ENCODE data around the gene TRIM68. TPM values are rescaled to one million over a fixed set of nuclear protein-coding genes. Genes with fewer than 3 reads are reported as not detected.
A peak's percentile ranks its signal among the peaks of the same experiment; 100 is the strongest.

TRIM68 gene
- total RNA-seq, 2 experiments from 2014 or later, result 4.1 to 5.4 TPM

- H3K27me3 Mint-ChIP-seq, result peaks cover 24% of the 10 kb centered on the region
- Histone ChIP-seq H3K27ac (ENCODE audit: low read depth in 1 of 2, low read length in 2 of 2) (no peak within 1 kb of the TSS), H3K4me3 (ENCODE audit: low read length) (no peak within 1 kb of the TSS), H3K27me3 (ENCODE audit: control insufficient read depth in 1 of 2, insufficient read depth in 2 of 2, low read length in 2 of 2) (peaks cover 4 to 7% of the 10 kb centered on the region in 2 experiments), H3K36me3 (ENCODE audit: insufficient read depth, low read length) (no peaks in the 10 kb centered on the region), H3K4me1 (ENCODE audit: insufficient read depth, low read length) (peaks cover 7% of the 10 kb centered on the region), H3K9me3 (ENCODE audit: control insufficient read depth in 1 of 2, insufficient read depth in 1 of 2, low read length in 2 of 2) (no peaks in the 10 kb centered on the region)
- intact Hi-C loops (cut with DNase I, micrococcal nuclease), result loop anchor here (1.0 to 5.0 kb wide), 4 partner anchors 450 to 1716 kb away; partner anchors contain the start of gene OR52N2 (in 1 of the 2)
- ChIA-PET POLR2A (interaction anchor here (0.6 to 1.5 kb wide), 3 partner anchors 10 to 991 kb away, joined by 3 to 4 read pairs (median 3); partner anchors contain the start of gene TRIM68), CTCF (interaction anchor here (0.8 to 2.2 kb wide), 5 partner anchors 10 to 1716 kb away, joined by 3 to 6 read pairs (median 5); no protein-coding TSS in a partner anchor)
- TF ChIP-seq, protein P1, sequence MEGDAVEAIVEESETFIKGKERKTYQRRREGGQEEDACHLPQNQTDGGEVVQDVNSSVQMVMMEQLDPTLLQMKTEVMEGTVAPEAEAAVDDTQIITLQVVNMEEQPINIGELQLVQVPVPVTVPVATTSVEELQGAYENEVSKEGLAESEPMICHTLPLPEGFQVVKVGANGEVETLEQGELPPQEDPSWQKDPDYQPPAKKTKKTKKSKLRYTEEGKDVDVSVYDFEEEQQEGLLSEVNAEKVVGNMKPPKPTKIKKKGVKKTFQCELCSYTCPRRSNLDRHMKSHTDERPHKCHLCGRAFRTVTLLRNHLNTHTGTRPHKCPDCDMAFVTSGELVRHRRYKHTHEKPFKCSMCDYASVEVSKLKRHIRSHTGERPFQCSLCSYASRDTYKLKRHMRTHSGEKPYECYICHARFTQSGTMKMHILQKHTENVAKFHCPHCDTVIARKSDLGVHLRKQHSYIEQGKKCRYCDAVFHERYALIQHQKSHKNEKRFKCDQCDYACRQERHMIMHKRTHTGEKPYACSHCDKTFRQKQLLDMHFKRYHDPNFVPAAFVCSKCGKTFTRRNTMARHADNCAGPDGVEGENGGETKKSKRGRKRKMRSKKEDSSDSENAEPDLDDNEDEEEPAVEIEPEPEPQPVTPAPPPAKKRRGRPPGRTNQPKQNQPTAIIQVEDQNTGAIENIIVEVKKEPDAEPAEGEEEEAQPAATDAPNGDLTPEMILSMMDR (IDR thresholded peaks at IDR 0.05), result peak; percentile 87
- no peaks in the 10 kb centered on the region for H3K4me1 Mint-ChIP-seq (ENCODE audit: low read depth)
- no peak within 1 kb of the TSS for H3K27ac Mint-ChIP-seq
- H3K36me3 Mint-ChIP-seq (ENCODE audit: low read depth), result no peaks in the 10 kb centered on the region
- no peak within 1 kb of the TSS for H3K4me3 Mint-ChIP-seq
- ATAC-seq (ENCODE audit: poor library complexity) (peak; percentile 86), DNase-seq (peak; percentile 47 to 80 (median 57))
- no peaks in the 10 kb centered on the region for H3K9me3 Mint-ChIP-seq
Observed at GRCh38 chr11:4636962-4637661, 29.1 kb upstream of the TRIM68 start, which contains the start of gene OR51D1. Gene OR51D1, plus strand, starts transcription at chr11:4637477. Its CDS starts 2,314 bp downstream, at chr11:4639791.

DNA sequence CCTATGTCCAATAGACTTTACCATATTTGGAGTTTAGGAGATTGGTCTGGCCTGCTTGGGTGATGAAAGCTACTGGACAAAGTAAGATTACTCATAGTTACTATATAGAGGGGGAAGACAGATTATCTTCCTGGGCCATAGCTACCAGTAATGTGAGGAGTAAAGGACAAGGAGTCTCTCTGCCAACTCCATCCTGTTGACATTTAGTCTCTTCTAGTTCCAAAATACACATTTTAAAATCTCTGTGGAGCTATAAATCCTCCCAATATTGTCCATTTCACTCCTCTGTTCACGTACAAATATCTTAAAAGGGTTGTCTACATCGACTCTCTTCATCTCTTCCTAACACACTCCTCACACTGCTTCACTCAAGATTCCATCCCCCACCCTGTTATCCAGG is 28.1 kb upstream of the TRIM68 start:
- Histone ChIP-seq H3K36me3 (ENCODE audit: insufficient read depth, low read length) (no peaks in the 10 kb centered on the region), H3K27me3 (ENCODE audit: control insufficient read depth in 1 of 2, insufficient read depth in 2 of 2, low read length in 2 of 2) (peaks cover 2 to 7% of the 10 kb centered on the region in 2 experiments), H3K4me1 (ENCODE audit: insufficient read depth, low read length) (peaks cover 7% of the 10 kb centered on the region), H3K4me3 (ENCODE audit: low read length) (no peak overlapping the region), H3K9me3 (ENCODE audit: control insufficient read depth in 1 of 2, insufficient read depth in 1 of 2, low read length in 2 of 2) (no peaks in the 10 kb centered on the region), H3K27ac (ENCODE audit: low read depth in 1 of 2, low read length in 2 of 2) (no peak overlapping the region)
- ChIA-PET CTCF (interaction anchor here (0.8 to 2.2 kb wide), 4 partner anchors 9 to 1177 kb away, joined by 3 to 6 read pairs (median 4); no protein-coding TSS in a partner anchor), POLR2A (interaction anchor here (1.5 kb wide), 1 partner anchor 28 kb away, joined by 4 read pairs; the partner anchor contains the start of gene TRIM68)
- intact Hi-C loops (cut with DNase I, micrococcal nuclease), result loop anchor here (2.0 to 5.0 kb wide), 3 partner anchors 449 to 1717 kb away; no protein-coding TSS in a partner anchor
- Mint-ChIP-seq H3K4me3 (no peak overlapping the region), H3K36me3 (ENCODE audit: low read depth) (no peaks in the 10 kb centered on the region), H3K9me3 (no peaks in the 10 kb centered on the region), H3K4me1 (ENCODE audit: low read depth) (no peaks in the 10 kb centered on the region), H3K27ac (no peak overlapping the region), H3K27me3 (peaks cover 24% of the 10 kb centered on the region)
- ATAC-seq (ENCODE audit: poor library complexity) (no peak), DNase-seq (no peak)
- TF ChIP-seq, protein P1 (IDR thresholded peaks at IDR 0.05), result no peak

- DNase-seq (peak in 8 of 14 experiments; percentile 6 to 58 (median 28)), ATAC-seq (ENCODE audit: poor library complexity) (no peak)
- Mint-ChIP-seq H3K4me3 (no peak overlapping the region), H3K27ac (no peak overlapping the region), H3K27me3 (peaks cover 48% of the 10 kb centered on the region), H3K36me3 (ENCODE audit: low read depth) (no peaks in the 10 kb centered on the region), H3K4me1 (ENCODE audit: low read depth) (no peaks in the 10 kb centered on the region), H3K9me3 (peaks cover 12% of the 10 kb centered on the region)
- TF ChIP-seq, protein P1 (IDR thresholded peaks at IDR 0.05), result no peak
- Histone ChIP-seq H3K27me3 (ENCODE audit: control insufficient read depth in 1 of 2, insufficient read depth in 2 of 2, low read length in 2 of 2) (peaks cover 6 to 13% of the 10 kb centered on the region in 2 experiments), H3K4me3 (ENCODE audit: low read length) (no peak overlapping the region), H3K27ac (ENCODE audit: low read depth in 1 of 2, low read length in 2 of 2) (no peak overlapping the region), H3K4me1 (ENCODE audit: insufficient read depth, low read length) (no peaks in the 10 kb centered on the region), H3K9me3 (ENCODE audit: control insufficient read depth in 1 of 2, insufficient read depth in 1 of 2, low read length in 2 of 2) (peaks cover 8 to 17% of the 10 kb centered on the region in 2 experiments), H3K36me3 (ENCODE audit: insufficient read depth, low read length) (no peaks in the 10 kb centered on the region)
- ChIA-PET POLR2A (interaction anchor here (1.2 kb wide), 1 partner anchor 10 kb away, joined by 3 read pairs; no protein-coding TSS in a partner anchor), CTCF (interaction anchor here (1.3 to 1.5 kb wide), 2 partner anchors 10 to 13 kb away, joined by 4 to 6 read pairs; partner anchors contain the start of gene OR51D1)
- intact Hi-C loops (cut with DNase I, micrococcal nuclease), result no loop called here
Observed at GRCh38 chr11:4626207-4627099, 18.4 kb upstream of the TRIM68 start.
